GM19438 (cell line): ENCODE results near the gene TM4SF20.
"Not testable (repeated sequence)": the region's sequence is repeated elsewhere in the genome, so short reads cannot be mapped to it uniquely, and the experiment has no call there.

ENCODE experiments used
- ATAC-seq: cut with Tn5 transposase; IDR thresholded peaks from one replicate; pipeline ENCODE4 v1.9.1; 2021; ENCODE audit warnings: low read depth; ENCODE audit not compliant: unreplicated experiment

Gene TM4SF20

DNA sequence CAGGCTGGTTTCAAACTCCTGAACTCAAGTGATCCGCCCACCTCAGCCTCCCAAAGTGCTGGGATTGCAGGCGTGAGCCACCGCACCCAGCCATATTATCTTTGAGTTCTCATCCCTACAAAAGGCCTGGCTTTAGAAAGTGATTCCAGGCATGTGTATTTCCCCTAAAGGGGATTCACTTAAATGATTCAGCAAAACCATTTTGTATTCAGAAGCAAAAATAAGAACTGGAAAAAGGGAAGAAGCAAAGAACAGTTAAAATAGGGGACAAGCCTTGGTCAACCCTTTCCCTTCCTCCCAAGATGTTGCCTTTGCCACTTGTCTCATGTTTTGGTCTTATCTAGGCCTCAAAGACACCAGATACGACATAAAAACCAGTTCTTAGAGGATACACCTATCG is 10.5 kb downstream of the TM4SF20 start:
- ATAC-seq = no peak

- ATAC-seq = no peak
Measured at GRCh38 chr2:227367427-227367795, 11.7 kb downstream of the TM4SF20 start.

- no peak for ATAC-seq
Measured at GRCh38 chr2:227366769-227367426, 12.2 kb downstream of the TM4SF20 start.

GRCh38 chr2:227365833-227366232 is 13.3 kb downstream of the TM4SF20 start:
- ATAC-seq = no peak

DNA sequence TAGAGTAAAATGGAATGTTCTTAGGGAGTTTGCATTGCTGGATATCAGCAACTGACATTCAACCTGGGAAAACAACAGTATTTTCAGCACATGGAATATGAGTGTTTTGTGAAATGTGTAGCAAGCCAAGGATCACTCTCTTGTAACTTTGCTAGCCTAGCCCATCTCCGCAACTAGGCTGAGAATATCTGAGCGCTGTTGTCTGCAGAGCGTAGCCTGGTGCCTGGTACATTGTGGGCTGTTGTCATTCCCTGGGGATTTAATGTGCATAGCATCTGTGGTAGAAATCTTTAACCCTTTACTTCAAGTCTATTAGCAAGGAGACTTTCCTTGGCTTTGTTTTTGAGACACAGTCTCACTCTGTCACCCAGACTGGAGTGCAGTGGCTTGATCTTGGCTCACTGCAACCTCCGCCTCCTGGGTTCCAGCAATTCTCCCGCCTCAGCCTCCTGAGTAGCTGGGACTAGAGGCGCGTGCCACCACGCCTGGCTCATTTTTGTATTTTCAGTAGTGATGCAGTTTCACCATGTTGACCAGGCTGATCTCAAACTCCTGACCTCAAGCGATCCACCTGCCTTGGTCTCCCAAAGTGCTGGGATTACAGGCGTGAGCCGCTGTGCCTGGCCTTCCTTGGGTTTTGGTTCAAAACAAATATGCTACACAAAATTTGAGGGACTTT is 14.4 kb downstream of the TM4SF20 start:
- ATAC-seq = not testable (repeated sequence)

DNA sequence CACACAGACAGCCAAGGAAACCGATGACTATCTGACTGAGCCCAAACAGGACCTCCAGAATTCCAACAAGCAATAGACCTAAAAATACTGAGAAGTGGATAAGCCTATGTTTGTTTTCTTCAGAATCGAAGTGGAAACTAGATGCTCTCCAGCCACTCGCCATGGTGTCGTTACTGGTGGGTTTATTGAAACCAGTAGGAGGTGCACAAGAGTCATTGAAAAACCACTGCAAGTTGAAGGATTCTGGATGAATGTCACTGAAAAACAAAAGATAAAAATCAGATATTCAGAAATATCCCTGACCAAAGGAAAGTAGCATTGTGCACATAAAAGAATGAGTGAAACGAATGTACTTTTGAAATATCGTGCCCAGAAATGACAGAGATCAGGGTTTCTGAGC is 15.3 kb downstream of the TM4SF20 start:
- ATAC-seq = no peak

DNA sequence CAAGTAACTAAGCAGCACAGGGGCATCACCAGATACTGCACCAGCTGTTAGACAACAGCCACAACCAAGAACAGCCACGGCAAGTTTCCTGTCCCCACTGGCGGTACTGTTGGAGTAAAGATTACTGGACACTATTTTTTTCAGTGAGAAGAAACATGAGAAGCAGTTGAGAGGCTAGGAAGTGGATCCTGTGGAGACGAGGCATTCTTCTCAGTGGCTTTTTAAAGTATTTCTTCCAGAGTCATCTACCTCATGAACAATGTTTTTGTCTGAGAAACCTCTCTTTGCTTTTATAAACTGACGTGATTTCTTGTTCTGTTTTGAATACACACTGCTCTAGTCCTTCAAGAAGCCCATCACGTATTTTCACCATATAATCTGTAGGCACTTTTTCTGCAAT is 18.8 kb downstream of the TM4SF20 start:
- no peak for ATAC-seq

DNA sequence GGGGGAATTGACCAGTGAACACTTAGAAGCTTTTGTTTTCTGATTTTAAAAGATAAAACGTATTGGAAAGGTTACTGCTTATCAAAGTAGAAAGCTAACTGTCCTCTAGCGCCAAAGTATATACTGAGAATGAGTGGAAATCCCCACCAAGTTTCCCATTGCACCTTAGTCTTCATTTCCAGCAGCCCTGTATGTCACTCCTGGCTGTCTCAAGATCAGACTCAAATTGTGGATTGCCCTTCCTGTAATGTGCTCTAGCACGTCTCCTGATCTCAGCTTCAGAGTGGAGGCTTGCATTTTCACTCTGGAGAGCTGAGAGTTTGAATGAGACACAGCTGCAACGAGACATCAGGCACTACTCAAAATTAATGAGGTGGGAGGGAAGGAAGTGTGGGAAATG is 27.5 kb downstream of the TM4SF20 start:
- ATAC-seq = no peak

DNA sequence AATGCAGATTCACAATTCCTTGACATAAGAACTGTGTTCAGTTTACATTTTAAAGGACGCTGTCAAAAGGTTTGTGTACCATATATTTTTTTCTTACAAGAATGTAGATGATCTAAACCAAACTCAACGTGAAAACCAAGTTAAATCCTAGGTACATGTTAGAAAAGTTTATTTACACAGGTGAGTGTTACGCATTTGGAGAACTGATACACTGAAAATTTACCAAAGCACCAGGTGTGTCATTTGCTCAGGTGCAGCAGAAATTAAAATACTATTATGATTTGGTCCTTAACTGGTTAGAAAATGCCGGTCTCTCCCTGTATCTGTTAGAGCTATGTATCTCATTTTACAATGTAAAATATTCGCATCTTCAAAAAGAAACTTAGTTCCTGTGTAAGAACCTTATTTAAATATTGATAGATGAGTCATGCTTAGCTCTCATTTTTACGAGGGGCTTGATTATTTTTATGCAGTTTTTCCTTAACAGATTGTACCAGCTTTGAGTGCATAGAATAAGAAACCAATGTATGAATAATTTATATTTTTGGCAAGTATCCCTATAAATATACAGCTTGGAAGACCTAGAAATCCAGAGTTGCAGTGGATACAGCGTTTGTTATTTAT is 29.0 kb downstream of the TM4SF20 start:
- no peak for ATAC-seq

GRCh38 chr2:227348324-227348723 is 30.8 kb downstream of the TM4SF20 start:
- no peak for ATAC-seq

GRCh38 chr2:227347117-227347516 is 32.0 kb downstream of the TM4SF20 start:
- no peak for ATAC-seq

GRCh38 chr2:227344231-227344630 is 34.9 kb downstream of the TM4SF20 start:
- no peak for ATAC-seq

- ATAC-seq = no peak
Measured at GRCh38 chr2:227341553-227341952, 37.6 kb downstream of the TM4SF20 start.

- ATAC-seq = no peak
Measured at GRCh38 chr2:227340106-227340505, 39.0 kb downstream of the TM4SF20 start.

DNA sequence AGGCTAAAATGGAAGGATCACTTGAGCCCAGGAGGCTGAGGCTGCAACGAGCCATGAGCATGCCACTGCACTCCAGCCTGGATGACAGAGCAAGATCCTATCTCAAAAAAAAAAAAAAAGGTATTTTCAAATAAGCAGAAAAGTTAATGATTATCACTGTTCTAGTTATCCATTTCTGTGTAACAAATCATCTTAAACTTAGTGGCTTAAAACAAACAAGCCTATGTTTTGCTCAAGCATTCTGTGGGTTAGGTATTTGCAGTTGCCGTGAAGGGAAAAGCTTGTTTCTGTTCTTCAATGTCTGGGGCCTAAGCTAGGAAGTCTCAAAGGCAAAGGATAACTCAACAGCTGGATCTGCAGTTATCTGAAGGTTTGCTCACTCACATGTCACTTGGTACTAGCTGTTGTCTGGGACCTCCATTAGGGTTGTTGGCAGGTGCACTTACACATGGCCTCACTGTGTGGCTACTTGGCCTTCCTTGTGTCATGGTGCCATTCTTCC is 40.0 kb downstream of the TM4SF20 start:
- peak; percentile 64 for ATAC-seq

- ATAC-seq = no peak
Measured at GRCh38 chr2:227337442-227337841, 41.7 kb downstream of the TM4SF20 start.

GRCh38 chr2:227335713-227336112 is 43.4 kb downstream of the TM4SF20 start:
- no peak for ATAC-seq

DNA sequence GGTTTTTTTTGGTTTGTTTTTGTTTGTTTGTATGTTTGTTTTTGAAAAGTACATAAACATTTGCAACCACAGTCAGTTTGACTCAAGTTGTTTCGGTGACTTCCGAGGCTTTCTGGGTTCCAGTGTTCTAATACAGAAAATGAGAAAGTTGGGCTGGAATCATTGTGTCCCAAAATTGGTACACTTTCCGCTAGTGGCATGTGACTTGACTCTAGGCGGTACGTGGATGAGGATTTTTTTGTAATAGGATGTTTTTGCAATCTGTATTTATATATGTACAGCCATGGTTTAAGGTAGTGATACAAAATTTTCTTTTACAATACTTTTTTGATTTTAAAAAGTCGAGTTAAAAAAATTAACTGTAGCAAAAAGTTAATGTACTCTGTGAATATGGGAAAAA is 52.3 kb downstream of the TM4SF20 start:
- ATAC-seq = no peak

- ATAC-seq = peak; percentile 15
Measured at GRCh38 chr2:227325839-227326195, 53.3 kb downstream of the TM4SF20 start.

GRCh38 chr2:227324995-227325838 is 53.9 kb downstream of the TM4SF20 start, which contains the start of gene MFF:
TSS of gene MFF (plus strand) at chr2:227325251. CDS start at chr2:227330666, 5,415 bp downstream.
- ATAC-seq = peak; percentile 96

GRCh38 chr2:227324642-227324994 is 54.5 kb downstream of the TM4SF20 start:
- peak; percentile 11 for ATAC-seq
